ENCODE measurements around the gene SH3TC1. TPM values are rescaled to one million over a fixed set of nuclear protein-coding genes. Genes with fewer than 3 reads are reported as not detected.

Gene SH3TC1
- polyA plus RNA-seq, 1 donor (not counting 4 experiments of a cell fraction or from before 2014, with no cell fraction given): 12.3 TPM

DNA sequence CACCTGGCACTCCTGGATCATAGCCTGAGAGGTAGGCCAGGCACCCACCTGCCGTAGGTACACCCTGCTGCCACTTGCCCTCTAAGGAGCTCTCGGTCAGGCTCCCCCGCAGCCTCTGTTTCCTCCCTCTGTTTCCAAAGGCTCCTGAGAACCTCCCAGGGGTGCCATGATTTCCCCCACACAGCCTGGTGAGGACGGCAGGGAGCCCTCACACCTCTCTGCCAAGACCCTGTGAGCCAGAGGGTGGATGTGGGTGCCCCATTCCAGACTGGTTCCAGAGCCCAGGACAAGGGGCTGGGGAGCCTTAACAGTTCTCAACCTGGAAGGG is 38.9 kb upstream of the SH3TC1 start:
- no peak overlapping the region for H2AFZ ChIP-seq (ENCODE audit: control insufficient read depth, low read length)
- no peak overlapping the region for H3K27ac ChIP-seq (ENCODE audit: control insufficient read depth, insufficient read depth, low read length)
- peaks cover 29% of the 10 kb centered on the region for H3K4me1 ChIP-seq (ENCODE audit: control insufficient read depth, extremely low read depth, insufficient read depth, low read length)
- H3K79me2 ChIP-seq (ENCODE audit: control insufficient read depth, insufficient read depth, low read length): no peaks in the 10 kb centered on the region
- no peak overlapping the region for H3K4me2 ChIP-seq (ENCODE audit: control insufficient read depth, extremely low read depth, insufficient read depth, low read depth, low read length)
- H3K9ac ChIP-seq (ENCODE audit: control insufficient read depth, extremely low read depth, insufficient read depth, low read length): no peak overlapping the region
- H3K4me3 ChIP-seq (ENCODE audit: control insufficient read depth in 2 of 3, extremely low read depth in 1 of 3, insufficient read depth in 2 of 3, low read depth in 1 of 3, low read length in 3 of 3): no peak overlapping the region
- no peaks in the 10 kb centered on the region for H3K9me1 ChIP-seq (ENCODE audit: control insufficient read depth, extremely low read depth, insufficient read depth, low read length)
- no peak for TF ChIP-seq EZH2 (IDR thresholded peaks at IDR 0.05; ENCODE audit: low read length)
- TF ChIP-seq, protein P1, sequence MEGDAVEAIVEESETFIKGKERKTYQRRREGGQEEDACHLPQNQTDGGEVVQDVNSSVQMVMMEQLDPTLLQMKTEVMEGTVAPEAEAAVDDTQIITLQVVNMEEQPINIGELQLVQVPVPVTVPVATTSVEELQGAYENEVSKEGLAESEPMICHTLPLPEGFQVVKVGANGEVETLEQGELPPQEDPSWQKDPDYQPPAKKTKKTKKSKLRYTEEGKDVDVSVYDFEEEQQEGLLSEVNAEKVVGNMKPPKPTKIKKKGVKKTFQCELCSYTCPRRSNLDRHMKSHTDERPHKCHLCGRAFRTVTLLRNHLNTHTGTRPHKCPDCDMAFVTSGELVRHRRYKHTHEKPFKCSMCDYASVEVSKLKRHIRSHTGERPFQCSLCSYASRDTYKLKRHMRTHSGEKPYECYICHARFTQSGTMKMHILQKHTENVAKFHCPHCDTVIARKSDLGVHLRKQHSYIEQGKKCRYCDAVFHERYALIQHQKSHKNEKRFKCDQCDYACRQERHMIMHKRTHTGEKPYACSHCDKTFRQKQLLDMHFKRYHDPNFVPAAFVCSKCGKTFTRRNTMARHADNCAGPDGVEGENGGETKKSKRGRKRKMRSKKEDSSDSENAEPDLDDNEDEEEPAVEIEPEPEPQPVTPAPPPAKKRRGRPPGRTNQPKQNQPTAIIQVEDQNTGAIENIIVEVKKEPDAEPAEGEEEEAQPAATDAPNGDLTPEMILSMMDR (optimal IDR thresholded peaks at IDR 0.05 in 1 of 3, IDR thresholded peaks at IDR 0.05 in 1 of 3, conservative IDR thresholded peaks at IDR 0.05 in 1 of 3; ENCODE audit: extremely low read depth in 1 of 3, insufficient read depth in 2 of 3, low read length in 3 of 3): no peak
- no peaks in the 10 kb centered on the region for H4K20me1 ChIP-seq (ENCODE audit: control insufficient read depth, extremely low read depth, insufficient read depth, low read length)
- peaks cover 13% of the 10 kb centered on the region for H3K27me3 ChIP-seq (ENCODE audit: control insufficient read depth, extremely low read depth, insufficient read depth, low read length)
- dilution Hi-C loops (cut with MboI; ENCODE audit: extremely low pct_ligation_motif_present, low sequenced_read_pairs): no loop called here
- no peaks in the 10 kb centered on the region for H3K9me3 ChIP-seq (ENCODE audit: control insufficient read depth, low read depth, low read length)
- DNase-seq (ENCODE audit: low read depth, low spot score) (no peak), FAIRE-seq (no peak)
- H3K36me3 ChIP-seq (ENCODE audit: control insufficient read depth in 2 of 2, extremely low read depth in 1 of 2, insufficient read depth in 2 of 2, low read length in 2 of 2): no peaks in the 10 kb centered on the region

DNA sequence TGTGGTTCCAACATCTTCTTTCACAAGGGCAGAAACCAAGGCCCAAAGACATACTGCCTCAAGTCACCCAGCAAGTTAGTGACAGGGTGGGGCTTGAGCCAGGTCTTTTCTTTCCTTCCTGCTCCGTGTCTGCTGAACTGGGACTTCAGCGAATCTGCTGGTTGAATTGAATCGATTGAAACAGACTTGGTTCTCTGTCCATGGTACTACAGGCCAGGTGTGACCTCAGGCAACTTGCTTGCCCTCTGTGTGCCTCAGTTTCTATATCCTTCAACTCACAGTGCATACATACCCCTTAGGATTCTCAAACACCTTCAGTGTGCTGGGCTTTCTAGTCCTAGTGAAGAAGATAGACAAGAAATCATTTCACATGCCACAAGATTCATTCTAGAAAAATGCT is 38.5 kb upstream of the SH3TC1 start:
- FAIRE-seq: no peak

More for the DNA sequence above, 38.5 kb upstream of the SH3TC1 start:
- no peak overlapping the region for H3K4me2 ChIP-seq (ENCODE audit: control insufficient read depth, extremely low read depth, insufficient read depth, low read depth, low read length)
- no peaks in the 10 kb centered on the region for H3K79me2 ChIP-seq (ENCODE audit: control insufficient read depth, insufficient read depth, low read length)
- H3K27ac ChIP-seq (ENCODE audit: control insufficient read depth, insufficient read depth, low read length): no peak overlapping the region
- TF ChIP-seq, protein P1 (optimal IDR thresholded peaks at IDR 0.05 in 1 of 3, IDR thresholded peaks at IDR 0.05 in 1 of 3, conservative IDR thresholded peaks at IDR 0.05 in 1 of 3; ENCODE audit: extremely low read depth in 1 of 3, insufficient read depth in 2 of 3, low read length in 3 of 3): no peak
- TF ChIP-seq EZH2 (IDR thresholded peaks at IDR 0.05; ENCODE audit: low read length): no peak
- H3K9ac ChIP-seq (ENCODE audit: control insufficient read depth, extremely low read depth, insufficient read depth, low read length): no peak overlapping the region
- H3K36me3 ChIP-seq (ENCODE audit: control insufficient read depth in 2 of 2, extremely low read depth in 1 of 2, insufficient read depth in 2 of 2, low read length in 2 of 2): no peaks in the 10 kb centered on the region
- peaks cover 13% of the 10 kb centered on the region for H3K27me3 ChIP-seq (ENCODE audit: control insufficient read depth, extremely low read depth, insufficient read depth, low read length)
- H2AFZ ChIP-seq (ENCODE audit: control insufficient read depth, low read length): no peak overlapping the region
- H4K20me1 ChIP-seq (ENCODE audit: control insufficient read depth, extremely low read depth, insufficient read depth, low read length): no peaks in the 10 kb centered on the region
- H3K9me1 ChIP-seq (ENCODE audit: control insufficient read depth, extremely low read depth, insufficient read depth, low read length): no peaks in the 10 kb centered on the region
- no peak overlapping the region for H3K4me3 ChIP-seq (ENCODE audit: control insufficient read depth in 2 of 3, extremely low read depth in 1 of 3, insufficient read depth in 2 of 3, low read depth in 1 of 3, low read length in 3 of 3)
- DNase-seq (ENCODE audit: low read depth, low spot score): no peak
- peaks cover 33% of the 10 kb centered on the region for H3K4me1 ChIP-seq (ENCODE audit: control insufficient read depth, extremely low read depth, insufficient read depth, low read length)
- dilution Hi-C loops (cut with MboI; ENCODE audit: extremely low pct_ligation_motif_present, low sequenced_read_pairs): no loop called here
- no peaks in the 10 kb centered on the region for H3K9me3 ChIP-seq (ENCODE audit: control insufficient read depth, low read depth, low read length)

Data from keratinocyte (primary cell).